OCI-LY3 (cell line): ENCODE measurements around the gene FSIP1.

Source experiments
- CTCF ChIP-seq: fragments of 200-600, 300-600 bp; sonication (generic); IDR thresholded peaks from 2 replicates; pipeline ENCODE4 v1.5.1; 2014; ENCODE audit warnings: antibody characterized with exemption, low read length, low read depth
- EZH2phosphoT487 ChIP-seq: fragments of 200-600 bp; shearing (Covaris generic); IDR thresholded peaks from 2 replicates; pipeline ENCODE4 v1.6.1; 2018; ENCODE audit warnings: antibody characterized with exemption, mixed run types, low read depth

- TF ChIP-seq CTCF: no peak
- no peak for TF ChIP-seq EZH2phosphoT487
Observed at GRCh38 chr15:39804026-39804425, 21.4 kb upstream of the FSIP1 start.
